BLaER1 treated with 17β-estradiol and CSF1 and Interleukin-3, amounts not matched to agents 10 nM and 100 nM (cell line): ENCODE results near the gene CSTB.
A peak's percentile ranks its signal among the peaks of the same experiment; 100 is the strongest.

Experiments
- H3K27ac ChIP-seq, 11 experiments: shearing (Covaris generic); formaldehyde crosslinking; 2 replicates each; pipeline ENCODE4 v1.8.1; 2022
- H3K27me3 ChIP-seq, 11 experiments: shearing (Covaris generic); formaldehyde crosslinking; 2 replicates each; pipeline ENCODE4 v1.8.1; 2022
- H3K36me3 ChIP-seq, 11 experiments: shearing (Covaris generic); formaldehyde crosslinking; 2 replicates each; pipeline ENCODE4 v1.8.1; 2022
- H3K4me1 ChIP-seq, 10 experiments: shearing (Covaris generic); formaldehyde crosslinking; 2 replicates each; pipeline ENCODE4 v1.8.1; 2022
- H3K4me2 ChIP-seq, 11 experiments: shearing (Covaris generic); formaldehyde crosslinking; 2 replicates each; pipeline ENCODE4 v1.8.1; 2022
- H3K4me3 ChIP-seq, 10 experiments: shearing (Covaris generic); formaldehyde crosslinking; 2 replicates each; pipeline ENCODE4 v1.8.1; 2022
- H3K9ac ChIP-seq, 11 experiments: shearing (Covaris generic); formaldehyde crosslinking; 2 replicates each; pipeline ENCODE4 v1.8.1; 2022
- H3K9me3 ChIP-seq, 11 experiments: shearing (Covaris generic); formaldehyde crosslinking; replicated peaks in 1 of 11; 2 replicates each; pipeline ENCODE4 v1.8.1; 2022
- H4K20me1 ChIP-seq, 11 experiments: shearing (Covaris generic); formaldehyde crosslinking; 2 replicates each; pipeline ENCODE4 v1.8.1; 2022
- Cebpa-rat ChIP-seq, 11 experiments: shearing (Covaris generic); IDR thresholded peaks; 2 replicates each; pipeline ENCODE4 v1.8.1; 2022

The CSTB gene

GRCh38 chr21:43751955-43752591, 24.0 kb downstream of the CSTB start:
- peaks cover 9 to 35% (median 31%) of the 10 kb centered on the region in 10 experiments for H3K4me1 ChIP-seq
- TF ChIP-seq Cebpa-rat (IDR thresholded peaks at IDR 0.05), result no peak
- no peak overlapping the region for H3K27ac ChIP-seq
- no peaks in the 10 kb centered on the region for H3K27me3 ChIP-seq
- no peak overlapping the region for H3K4me2 ChIP-seq
- peaks cover 0 to 15% (median 3%) of the 10 kb centered on the region in 11 experiments; a peak in 9 of 22 replicates for H3K9me3 ChIP-seq
- H3K4me3 ChIP-seq, result no peak overlapping the region
- H3K36me3 ChIP-seq, result peaks cover 29 to 100% (median 98%) of the 10 kb centered on the region in 11 experiments
- H4K20me1 ChIP-seq, result peaks cover 0 to 99% (median 57%) of the 10 kb centered on the region in 11 experiments; a peak in 17 of 22 replicates
- no peak overlapping the region for H3K9ac ChIP-seq

DNA sequence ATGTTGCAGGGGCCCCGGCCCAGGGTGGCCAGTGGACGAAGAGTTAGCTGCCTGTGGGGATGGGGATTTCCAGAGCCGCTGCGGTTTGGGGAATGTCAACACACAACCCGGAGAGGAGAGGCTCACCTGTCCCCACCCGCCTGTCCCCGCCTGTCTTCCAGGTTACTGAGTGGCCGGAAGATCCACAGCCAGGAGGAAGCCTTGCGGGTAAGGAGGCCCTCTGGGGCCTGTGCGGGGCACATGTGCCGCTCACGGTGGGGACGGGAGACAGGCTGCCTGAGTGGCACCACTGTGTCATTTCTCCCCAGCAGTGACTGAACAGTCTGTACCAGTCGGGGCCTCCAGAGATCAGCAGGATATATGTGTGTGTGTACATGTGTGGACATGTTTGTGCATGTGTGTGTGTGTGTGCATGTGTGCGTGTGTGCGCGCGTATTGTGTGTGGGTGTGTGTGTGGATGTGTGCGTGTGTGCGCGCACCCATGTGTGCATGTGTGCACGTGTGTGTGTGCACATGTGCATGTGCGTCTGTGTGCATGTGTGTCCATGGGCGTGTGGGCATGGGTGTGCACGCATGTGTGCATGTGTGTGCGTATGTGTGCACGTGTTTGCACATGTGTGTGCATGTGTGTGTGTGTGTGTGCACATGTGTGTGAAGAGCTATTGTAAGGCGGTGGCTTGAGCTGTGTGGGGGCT, 25.6 kb downstream of the CSTB start:
- Histone ChIP-seq H3K27me3 (no peaks in the 10 kb centered on the region), H3K4me3 (no peak overlapping the region), H4K20me1 (peaks cover 0 to 99% (median 48%) of the 10 kb centered on the region in 11 experiments; a peak in 17 of 22 replicates), H3K4me2 (peak overlapping the region in 6 of 11 experiments; percentile 64 to 77 (median 72); a peak in 10 of 22 replicates), H3K4me1 (peaks cover 0 to 30% (median 25%) of the 10 kb centered on the region in 10 experiments; a peak in 16 of 20 replicates), H3K9me3 (peaks cover 0 to 15% (median 3%) of the 10 kb centered on the region in 11 experiments; a peak in 9 of 22 replicates), H3K9ac (no peak overlapping the region), H3K27ac (no peak overlapping the region), H3K36me3 (peaks cover 26 to 100% (median 98%) of the 10 kb centered on the region in 11 experiments)
- no peak for TF ChIP-seq Cebpa-rat (IDR thresholded peaks at IDR 0.05)

DNA sequence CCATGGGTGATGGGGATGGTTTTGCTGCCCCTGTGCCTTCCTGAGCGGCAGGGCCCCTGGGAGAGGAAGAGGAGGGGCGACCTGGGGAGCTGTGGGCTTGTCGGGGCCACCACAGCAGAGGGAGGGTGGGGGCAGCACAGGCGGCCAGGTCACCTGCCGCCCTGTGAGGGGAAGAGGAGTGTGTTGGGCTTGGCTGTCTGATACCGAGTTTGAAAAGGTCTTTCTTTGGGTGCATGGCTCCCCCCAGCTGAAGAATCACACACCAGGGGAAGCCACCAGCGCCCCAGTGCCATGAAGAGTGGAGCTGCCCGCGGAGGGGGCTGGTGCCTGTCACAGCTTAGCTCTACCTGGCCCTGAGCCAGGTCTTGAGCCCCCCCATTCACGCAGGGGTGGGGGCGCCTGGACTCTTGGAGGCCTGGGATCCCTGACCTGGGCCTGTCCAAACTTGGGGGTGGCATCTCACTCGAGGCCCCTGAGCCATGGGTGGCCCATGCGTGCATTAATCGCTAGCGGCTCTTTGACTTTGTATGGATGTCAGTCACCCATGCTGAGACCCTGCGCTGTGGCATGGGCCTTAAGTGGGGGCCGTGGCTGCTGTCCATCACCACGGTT, 26.4 kb downstream of the CSTB start:
- H4K20me1 ChIP-seq, result peaks cover 0 to 98% (median 46%) of the 10 kb centered on the region in 11 experiments; a peak in 17 of 22 replicates
- H3K27ac ChIP-seq, result peak overlapping the region in 2 of 11 experiments; percentile 16 to 23; a peak in 1 of 22 replicates
- H3K4me1 ChIP-seq, result peaks cover 0 to 30% (median 25%) of the 10 kb centered on the region in 10 experiments; a peak in 16 of 20 replicates
- TF ChIP-seq Cebpa-rat (IDR thresholded peaks at IDR 0.05), result no peak
- peak overlapping the region in 4 of 11 experiments; percentile 5 to 41 (median 16); a peak in 1 of 22 replicates for H3K9ac ChIP-seq
- peaks cover 0 to 13% (median 3%) of the 10 kb centered on the region in 11 experiments; a peak in 9 of 22 replicates for H3K9me3 ChIP-seq
- H3K27me3 ChIP-seq, result no peaks in the 10 kb centered on the region
- peaks cover 26 to 100% (median 98%) of the 10 kb centered on the region in 11 experiments; a peak in 21 of 22 replicates for H3K36me3 ChIP-seq
- H3K4me2 ChIP-seq, result peak overlapping the region in 8 of 11 experiments; percentile 52 to 77 (median 69); a peak in 16 of 22 replicates
- H3K4me3 ChIP-seq, result no peak overlapping the region

DNA sequence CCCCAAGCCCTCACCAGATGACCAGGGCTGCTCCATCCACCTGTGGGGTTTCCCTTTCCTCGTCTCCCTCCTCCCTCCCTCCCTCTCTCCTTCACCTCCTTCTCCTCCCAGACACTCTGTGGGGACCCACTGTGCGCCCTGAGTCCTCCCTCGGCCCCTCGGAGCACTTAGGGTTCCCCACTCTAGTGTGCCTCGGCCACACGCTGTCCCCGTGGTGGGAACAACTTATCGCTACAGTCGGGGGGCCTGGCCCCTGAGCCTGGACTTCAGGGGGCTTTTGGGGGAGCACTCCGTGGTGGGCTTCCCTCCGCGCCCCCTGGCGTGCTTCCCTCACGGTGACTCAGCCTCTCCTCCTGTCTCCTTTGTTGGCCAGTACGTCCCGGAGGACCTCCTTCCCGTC, 27.5 kb downstream of the CSTB start:
- no peak overlapping the region for H3K4me3 ChIP-seq
- peak overlapping the region in 1 of 11 experiments; percentile 3; a peak in 1 of 22 replicates for H3K27ac ChIP-seq
- H3K36me3 ChIP-seq, result peaks cover 26 to 100% (median 98%) of the 10 kb centered on the region in 11 experiments; a peak in 21 of 22 replicates

DNA sequence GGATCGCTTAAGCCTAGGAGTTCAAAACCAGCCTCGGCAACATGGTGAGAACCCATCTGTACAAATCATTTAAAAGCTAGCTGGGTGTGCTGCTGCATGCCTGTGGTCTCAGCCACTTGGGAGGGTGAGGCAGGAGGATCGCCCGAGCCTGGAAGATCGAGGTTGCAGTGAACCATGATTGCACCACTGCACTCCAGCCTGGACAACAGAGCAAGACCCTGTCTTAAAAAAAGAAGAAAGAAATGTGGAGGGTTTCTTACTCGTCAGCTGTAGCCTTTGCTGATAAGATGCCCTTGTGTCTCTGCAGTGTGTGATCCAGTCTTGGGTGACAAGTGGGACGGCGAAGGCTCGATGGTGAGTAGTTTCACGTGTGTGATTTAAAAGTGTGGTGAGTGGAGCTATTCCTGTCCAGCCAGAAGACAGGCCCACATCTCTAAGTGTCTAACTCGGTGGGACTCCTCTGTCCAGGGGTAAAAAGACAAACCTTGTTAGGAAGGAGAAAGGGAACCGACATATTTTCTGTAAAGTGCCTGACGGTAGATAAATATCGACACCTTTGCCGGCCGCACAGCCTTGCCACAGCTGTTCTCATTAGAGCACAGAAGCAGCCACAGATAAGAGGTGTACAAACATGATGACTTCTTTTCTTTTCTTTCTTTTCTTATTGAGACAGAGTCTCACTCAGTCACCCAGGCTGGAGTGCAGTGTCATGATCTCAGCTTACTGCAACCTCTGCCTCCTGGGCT, 30.2 kb downstream of the CSTB start:
- no peak overlapping the region for H3K4me3 ChIP-seq
- H3K4me1 ChIP-seq, result peaks cover 0 to 30% (median 25%) of the 10 kb centered on the region in 10 experiments; a peak in 16 of 20 replicates
- no peak overlapping the region for H3K4me2 ChIP-seq
- no peak overlapping the region for H3K27ac ChIP-seq
- peaks cover 19 to 91% (median 88%) of the 10 kb centered on the region in 11 experiments; a peak in 21 of 22 replicates for H3K36me3 ChIP-seq
- no peaks in the 10 kb centered on the region for H3K27me3 ChIP-seq
- H4K20me1 ChIP-seq, result peaks cover 0 to 89% (median 52%) of the 10 kb centered on the region in 11 experiments; a peak in 19 of 22 replicates
- H3K9me3 ChIP-seq, result no peaks in the 10 kb centered on the region
- no peak overlapping the region for H3K9ac ChIP-seq
- no peak for TF ChIP-seq Cebpa-rat (IDR thresholded peaks at IDR 0.05)

More for the DNA sequence above, 27.5 kb downstream of the CSTB start:
- Histone ChIP-seq H3K4me2 (peak overlapping the region in 9 of 11 experiments; percentile 26 to 77 (median 68); a peak in 18 of 22 replicates), H4K20me1 (peaks cover 0 to 98% (median 52%) of the 10 kb centered on the region in 11 experiments; a peak in 17 of 22 replicates), H3K9me3 (peaks cover 0 to 2% (median 0%) of the 10 kb centered on the region in 11 experiments; a peak in 1 of 22 replicates), H3K9ac (no peak overlapping the region), H3K27me3 (no peaks in the 10 kb centered on the region), H3K4me1 (peaks cover 0 to 30% (median 25%) of the 10 kb centered on the region in 10 experiments; a peak in 16 of 20 replicates)
- no peak for TF ChIP-seq Cebpa-rat (IDR thresholded peaks at IDR 0.05)

- Histone ChIP-seq H3K4me1 (peaks cover 9 to 34% (median 27%) of the 10 kb centered on the region in 10 experiments; a peak in 19 of 20 replicates), H3K9me3 (no peaks in the 10 kb centered on the region), H3K9ac (no peak overlapping the region), H4K20me1 (peaks cover 10 to 89% (median 52%) of the 10 kb centered on the region in 11 experiments; a peak in 21 of 22 replicates), H3K27ac (no peak overlapping the region), H3K4me2 (no peak overlapping the region), H3K27me3 (no peaks in the 10 kb centered on the region), H3K36me3 (peaks cover 19 to 89% (median 76%) of the 10 kb centered on the region in 11 experiments; a peak in 21 of 22 replicates), H3K4me3 (no peak overlapping the region)
- TF ChIP-seq Cebpa-rat (IDR thresholded peaks at IDR 0.05), result no peak
Observed at GRCh38 chr21:43744725-43745124, 31.4 kb downstream of the CSTB start.

- TF ChIP-seq Cebpa-rat (IDR thresholded peaks at IDR 0.05), result no peak
- no peak overlapping the region for H3K27ac ChIP-seq
- peaks cover 19 to 89% (median 74%) of the 10 kb centered on the region in 11 experiments; a peak in 21 of 22 replicates for H3K36me3 ChIP-seq
- H4K20me1 ChIP-seq, result peaks cover 11 to 89% (median 53%) of the 10 kb centered on the region in 11 experiments; a peak in 21 of 22 replicates
- peaks cover 16 to 35% (median 24%) of the 10 kb centered on the region in 10 experiments for H3K4me1 ChIP-seq
- no peaks in the 10 kb centered on the region for H3K27me3 ChIP-seq
- no peak overlapping the region for H3K9ac ChIP-seq
- no peak overlapping the region for H3K4me3 ChIP-seq
- H3K9me3 ChIP-seq, result no peaks in the 10 kb centered on the region
- no peak overlapping the region for H3K4me2 ChIP-seq
Observed at GRCh38 chr21:43743947-43744346, 32.2 kb downstream of the CSTB start.
